IPS DF 6.9 (cell line): Measurements from ENCODE around the gene MUC2.

ENCODE experiments used
- DNase-seq: peaks from one replicate; pipeline ENCODE4 v3.0.0-alpha.2; 2013; ENCODE audit warnings: low read depth, low spot score
- H3K27ac ChIP-seq: one replicate; pipeline ENCODE4 v1.5.1; 2013; ENCODE audit warnings: low read length, control low read depth
- H3K27me3 ChIP-seq: 2 replicates; pipeline ENCODE4 v1.6.1; 2013; ENCODE audit warnings: mild to moderate bottlenecking, low read length; ENCODE audit not compliant: control insufficient read depth, insufficient read depth
- H3K36me3 ChIP-seq: 2 replicates; pipeline ENCODE4 v1.6.1; 2013; ENCODE audit warnings: low read length; ENCODE audit not compliant: control insufficient read depth, insufficient read depth
- H3K4me1 ChIP-seq: 2 replicates; pipeline ENCODE4 v1.6.1; 2013; ENCODE audit warnings: low read length; ENCODE audit not compliant: control insufficient read depth, insufficient read depth
- H3K4me3 ChIP-seq: 2 replicates; pipeline ENCODE4 v1.5.1; 2013; ENCODE audit warnings: mild to moderate bottlenecking, low read length
- H3K9me3 ChIP-seq: 2 replicates; pipeline ENCODE4 v1.6.1; 2013; ENCODE audit warnings: low read length, inconsistent platforms; ENCODE audit not compliant: control insufficient read depth, insufficient read depth
- WGBS: extraction: QIAGEN DNeasy Blood & Tissue Kit; methylation state at CpG from one replicate; pipeline ENCODE4 v1.1.7; 2013; ENCODE audit warnings: mixed read lengths, missing lambda C conversion rate; ENCODE audit not compliant: insufficient read length, insufficient coverage; 5-methylcytosine and 5-hydroxymethylcytosine counted together

The MUC2 gene

GRCh38 chr11:1030086-1030485 is 44.6 kb upstream of the MUC2 start:
- Histone ChIP-seq H3K4me3 (no peak overlapping the region), H3K9me3 (no peaks in the 10 kb centered on the region), H3K27me3 (no peaks in the 10 kb centered on the region), H3K36me3 (no peaks in the 10 kb centered on the region; the same call in 1 of the 2 replicates), H3K27ac (no peak overlapping the region), H3K4me1 (no peaks in the 10 kb centered on the region)
- DNase-seq = no peak
- no CpG with 5 or more reads among the region's 16 CpGs for WGBS

GRCh38 chr11:1030556-1030955 is 44.1 kb upstream of the MUC2 start:
- Histone ChIP-seq H3K27me3 (no peaks in the 10 kb centered on the region), H3K4me1 (no peaks in the 10 kb centered on the region)
- WGBS = no CpG with 5 or more reads among the region's 20 CpGs

GRCh38 chr11:1031121-1031899 is 43.4 kb upstream of the MUC2 start:
- no peak for DNase-seq
- no peaks in the 10 kb centered on the region for H3K27me3 ChIP-seq
- WGBS = no CpG with 5 or more reads among the region's 30 CpGs
- no peak overlapping the region for H3K27ac ChIP-seq
- H3K4me1 ChIP-seq = no peaks in the 10 kb centered on the region
- H3K36me3 ChIP-seq = no peaks in the 10 kb centered on the region; the same call in 1 of the 2 replicates
- no peak overlapping the region for H3K4me3 ChIP-seq
- no peaks in the 10 kb centered on the region for H3K9me3 ChIP-seq

More at GRCh38 chr11:1030556-1030955, 44.1 kb upstream of the MUC2 start:
- H3K36me3 ChIP-seq = no peaks in the 10 kb centered on the region; the same call in 1 of the 2 replicates
- H3K4me3 ChIP-seq = no peak overlapping the region
- H3K9me3 ChIP-seq = no peaks in the 10 kb centered on the region
- no peak overlapping the region for H3K27ac ChIP-seq
- DNase-seq = no peak

- WGBS = 100% methylated on average over 3 of the region's 12 CpGs
- Histone ChIP-seq H3K4me3 (no peak overlapping the region), H3K36me3 (no peaks in the 10 kb centered on the region; the same call in 1 of the 2 replicates), H3K4me1 (no peaks in the 10 kb centered on the region), H3K9me3 (no peaks in the 10 kb centered on the region), H3K27ac (no peak overlapping the region), H3K27me3 (no peaks in the 10 kb centered on the region)
- no peak for DNase-seq
Measured at GRCh38 chr11:1032310-1032891, 42.3 kb upstream of the MUC2 start.

GRCh38 chr11:1033016-1033798 is 41.5 kb upstream of the MUC2 start:
- no peaks in the 10 kb centered on the region for H3K4me1 ChIP-seq
- H3K27ac ChIP-seq = no peak overlapping the region
- H3K27me3 ChIP-seq = no peaks in the 10 kb centered on the region
- no peak overlapping the region for H3K4me3 ChIP-seq
- no peaks in the 10 kb centered on the region for H3K9me3 ChIP-seq
- no peak for DNase-seq
- no CpG with 5 or more reads among the region's 38 CpGs for WGBS
- no peaks in the 10 kb centered on the region; the same call in 1 of the 2 replicates for H3K36me3 ChIP-seq

- WGBS = no CpG with 5 or more reads among the region's 8 CpGs
- no peak overlapping the region for H3K4me3 ChIP-seq
- H3K36me3 ChIP-seq = no peaks in the 10 kb centered on the region; the same call in 1 of the 2 replicates
- DNase-seq = no peak
- no peaks in the 10 kb centered on the region for H3K9me3 ChIP-seq
- no peaks in the 10 kb centered on the region for H3K27me3 ChIP-seq
- no peak overlapping the region for H3K27ac ChIP-seq
- no peaks in the 10 kb centered on the region for H3K4me1 ChIP-seq
Measured at GRCh38 chr11:1034001-1034400, 40.7 kb upstream of the MUC2 start.

- DNase-seq = no peak
- H3K4me1 ChIP-seq = no peaks in the 10 kb centered on the region
- no peaks in the 10 kb centered on the region for H3K27me3 ChIP-seq
- WGBS = no CpG with 5 or more reads among the region's 39 CpGs
- no peaks in the 10 kb centered on the region; the same call in 1 of the 2 replicates for H3K36me3 ChIP-seq
- no peak overlapping the region for H3K27ac ChIP-seq
- H3K4me3 ChIP-seq = no peak overlapping the region
- H3K9me3 ChIP-seq = no peaks in the 10 kb centered on the region
Measured at GRCh38 chr11:1034456-1035295, 40.0 kb upstream of the MUC2 start.

- H3K36me3 ChIP-seq = no peaks in the 10 kb centered on the region; the same call in 1 of the 2 replicates
- no peaks in the 10 kb centered on the region for H3K4me1 ChIP-seq
- no peaks in the 10 kb centered on the region for H3K27me3 ChIP-seq
- no CpG with 5 or more reads among the region's 29 CpGs for WGBS
- H3K4me3 ChIP-seq = no peak overlapping the region
- DNase-seq = no peak
- H3K27ac ChIP-seq = no peak overlapping the region
- no peaks in the 10 kb centered on the region for H3K9me3 ChIP-seq
Measured at GRCh38 chr11:1035577-1036283, 38.9 kb upstream of the MUC2 start.

- no peak for DNase-seq
- Histone ChIP-seq H3K36me3 (no peaks in the 10 kb centered on the region; the same call in 1 of the 2 replicates), H3K27me3 (no peaks in the 10 kb centered on the region), H3K27ac (no peak within 1 kb of the TSS), H3K9me3 (no peaks in the 10 kb centered on the region), H3K4me1 (no peaks in the 10 kb centered on the region), H3K4me3 (no peak within 1 kb of the TSS)
- WGBS = no CpG with 5 or more reads among the region's 42 CpGs
Measured at GRCh38 chr11:1036303-1036923, 38.3 kb upstream of the MUC2 start, which contains the start of gene MUC6. Gene MUC6 (minus strand): TSS chr11:1036718. CDS start chr11:1036655, 63 bp downstream.
